Suprapubic skin (tissue), 4 donors: ENCODE results near the gene NKX2-8. TPM values are rescaled to one million over a fixed set of nuclear protein-coding genes. Genes with fewer than 3 reads are reported as not detected.

Experiments used
- DNase-seq, 2 donors: peaks; one replicate each; pipeline ENCODE4 v3.0.0-alpha.2; 2019; ENCODE audit warnings: low spot score in 2 of 2
- H3K27ac ChIP-seq: fragments of 200-600 bp; sonication (generic); one replicate; pipeline ENCODE4 v1.5.1; 2019
- H3K27me3 ChIP-seq: fragments of 200-600 bp; sonication (generic); one replicate; pipeline ENCODE4 v1.5.1; 2019
- H3K36me3 ChIP-seq: fragments of 200-600 bp; sonication (generic); one replicate; pipeline ENCODE4 v1.5.1; 2019
- H3K4me1 ChIP-seq: fragments of 200-600 bp; sonication (generic); one replicate; pipeline ENCODE4 v1.5.1; 2019
- H3K4me3 ChIP-seq: fragments of 200-600 bp; sonication (generic); one replicate; pipeline ENCODE4 v1.5.1; 2019; ENCODE audit warnings: mild to moderate bottlenecking
- H3K9me3 ChIP-seq: fragments of 200-600 bp; sonication (generic); one replicate; pipeline ENCODE4 v1.5.1; 2019
- CTCF ChIP-seq, 2 donors: fragments of 200-600 bp in 1 of 2; fragments of 450-650 bp in 1 of 2; sonication (generic) in 1 of 2; IDR thresholded peaks; one replicate each; pipeline ENCODE4 v1.5.1; 2016 to 2019; ENCODE audit warnings: antibody characterized with exemption in 2 of 2, mild to moderate bottlenecking in 1 of 2, moderate library complexity in 1 of 2
- EP300 ChIP-seq: sonication (generic); formaldehyde crosslinking; IDR thresholded peaks from one replicate; pipeline ENCODE4 v1.6.1; 2017; ENCODE audit warnings: antibody characterized with exemption
- POLR2A ChIP-seq, 2 donors: fragments of 450-650 bp; IDR thresholded peaks; one replicate each; pipeline ENCODE4 v1.6.1; 2017; ENCODE audit warnings: antibody characterized with exemption in 2 of 2, mild to moderate bottlenecking in 2 of 2, moderate library complexity in 2 of 2
- POLR2AphosphoS5 ChIP-seq, 3 donors: sonication (generic); formaldehyde crosslinking; IDR thresholded peaks; one replicate each; pipeline ENCODE4 v1.6.1; 2017; ENCODE audit warnings: antibody characterized with exemption in 3 of 3
- WGBS: methylation state at CpG from one replicate; pipeline ENCODE4 v1.1.5; 2018; 5-methylcytosine and 5-hydroxymethylcytosine counted together
- total RNA-seq, 4 donors: library from RNA; depleted of rRNA; stranded (reverse); fragments of >200 nt; gene quantifications; one replicate each; pipeline ENCODE4 v1.1.0, GENCODE V29; 2016

The NKX2-8 gene
- under 1 TPM in 1 of 4 donors, not detected in 3; 0.51 TPM for total RNA-seq

- H3K4me1 ChIP-seq: peaks cover 27% of the 10 kb centered on the region
- TF ChIP-seq CTCF (IDR thresholded peaks at IDR 0.05) (no peak), EP300 (no peak), POLR2A (IDR thresholded peaks at IDR 0.05) (no peak), POLR2AphosphoS5 (IDR thresholded peaks at IDR 0.05) (no peak)
- DNase-seq: no peak
- H3K36me3 ChIP-seq: no peaks in the 10 kb centered on the region
- peaks cover 87% of the 10 kb centered on the region for H3K27me3 ChIP-seq
- no peak within 1 kb of the TSS for H3K27ac ChIP-seq
- peak within 1 kb of the TSS; percentile 53 for H3K4me3 ChIP-seq
- no peaks in the 10 kb centered on the region for H3K9me3 ChIP-seq
- 3% methylated on average over 43 of the region's 62 CpGs for WGBS
Observed at GRCh38 chr14:36582011-36582873, at the start of gene NKX2-8. NKX2-8 (minus strand) TSS chr14:36582614; CDS start chr14:36582389, 225 bp downstream.

- Histone ChIP-seq H3K9me3 (no peaks in the 10 kb centered on the region), H3K36me3 (no peaks in the 10 kb centered on the region), H3K4me3 (no peak overlapping the region), H3K4me1 (no peaks in the 10 kb centered on the region), H3K27ac (no peak overlapping the region), H3K27me3 (peaks cover 19% of the 10 kb centered on the region)
- no peak for TF ChIP-seq POLR2AphosphoS5 (IDR thresholded peaks at IDR 0.05)
- no peak for TF ChIP-seq CTCF (IDR thresholded peaks at IDR 0.05)
- TF ChIP-seq POLR2A (IDR thresholded peaks at IDR 0.05): no peak
- no peak for TF ChIP-seq EP300
- DNase-seq: no peak
- 34% methylated on average over 3 of the region's 3 CpGs for WGBS
Observed at GRCh38 chr14:36627981-36628380, 45.6 kb upstream of the NKX2-8 start.

GRCh38 chr14:36626151-36626550, 43.7 kb upstream of the NKX2-8 start:
- 67% methylated on average over 4 of the region's 4 CpGs for WGBS
- Histone ChIP-seq H3K36me3 (no peaks in the 10 kb centered on the region), H3K4me1 (no peaks in the 10 kb centered on the region), H3K27ac (no peak overlapping the region), H3K27me3 (peaks cover 19% of the 10 kb centered on the region), H3K4me3 (no peak overlapping the region), H3K9me3 (no peaks in the 10 kb centered on the region)
- DNase-seq: no peak
- TF ChIP-seq EP300: no peak
- TF ChIP-seq CTCF (IDR thresholded peaks at IDR 0.05): no peak
- TF ChIP-seq POLR2A (IDR thresholded peaks at IDR 0.05): no peak
- TF ChIP-seq POLR2AphosphoS5 (IDR thresholded peaks at IDR 0.05): no peak

- no peak overlapping the region for H3K4me3 ChIP-seq
- H3K36me3 ChIP-seq: no peaks in the 10 kb centered on the region
- H3K27ac ChIP-seq: no peak overlapping the region
- peaks cover 19% of the 10 kb centered on the region for H3K27me3 ChIP-seq
- DNase-seq: no peak
- H3K4me1 ChIP-seq: no peaks in the 10 kb centered on the region
- TF ChIP-seq POLR2AphosphoS5 (IDR thresholded peaks at IDR 0.05) (no peak), POLR2A (IDR thresholded peaks at IDR 0.05) (no peak), EP300 (no peak), CTCF (IDR thresholded peaks at IDR 0.05) (no peak)
- 83% methylated on average over 4 of the region's 4 CpGs for WGBS
- H3K9me3 ChIP-seq: no peaks in the 10 kb centered on the region
Observed at GRCh38 chr14:36625436-36625835, 43.0 kb upstream of the NKX2-8 start.

- no peaks in the 10 kb centered on the region for H3K9me3 ChIP-seq
- no peaks in the 10 kb centered on the region for H3K36me3 ChIP-seq
- no peak overlapping the region for H3K4me3 ChIP-seq
- WGBS: 100% methylated on average over 1 of the region's 1 CpG
- no peak for TF ChIP-seq CTCF (IDR thresholded peaks at IDR 0.05)
- no peak for TF ChIP-seq POLR2AphosphoS5 (IDR thresholded peaks at IDR 0.05)
- no peak for TF ChIP-seq POLR2A (IDR thresholded peaks at IDR 0.05)
- no peaks in the 10 kb centered on the region for H3K4me1 ChIP-seq
- no peak for DNase-seq
- peaks cover 22% of the 10 kb centered on the region for H3K27me3 ChIP-seq
- no peak overlapping the region for H3K27ac ChIP-seq
Observed at GRCh38 chr14:36625014-36625413, 42.6 kb upstream of the NKX2-8 start.
